ENCODE data around the gene TGFBR3.
A peak's percentile ranks its signal among the peaks of the same experiment; 100 is the strongest.

TGFBR3 gene

GRCh38 chr1:91863498-91863897 lies 22.5 kb downstream of the TGFBR3 start:
- H3K4me3 ChIP-seq (ENCODE audit: insufficient read depth in 1 of 2, low read depth in 1 of 2, low read length in 2 of 2), result no peak overlapping the region
- H2BK12ac ChIP-seq (ENCODE audit: low read length in 2 of 2), result no peak overlapping the region
- peak; percentile 37 for DNase-seq

GRCh38 chr1:91862120-91862519 lies 23.8 kb downstream of the TGFBR3 start:
- no peaks in the 10 kb centered on the region for H3K9me3 ChIP-seq (ENCODE audit: control insufficient read depth, low read length)
- H4K8ac ChIP-seq (ENCODE audit: low read length), result no peak overlapping the region
- H3K4me1 ChIP-seq (ENCODE audit: control insufficient read depth, insufficient read depth, low read depth, low read length), result peaks cover 4% of the 10 kb centered on the region
- H2AK5ac ChIP-seq (ENCODE audit: low read length, severe bottlenecking), result no peak overlapping the region
- no peak overlapping the region for H2BK5ac ChIP-seq (ENCODE audit: low read depth, low read length, poor library complexity, severe bottlenecking)
- no peak overlapping the region for H2BK15ac ChIP-seq (ENCODE audit: low read depth, poor library complexity, severe bottlenecking)
- no peak overlapping the region for H3K27ac ChIP-seq (ENCODE audit: low read length, poor library complexity, severe bottlenecking)
- no peak for DNase-seq
- H3K14ac ChIP-seq (ENCODE audit: low read length in 2 of 2), result no peak overlapping the region
- no peak overlapping the region for H2BK120ac ChIP-seq (ENCODE audit: low read depth, low read length)
- H3K23ac ChIP-seq (ENCODE audit: low read length in 2 of 2), result no peak overlapping the region
- no peak overlapping the region for H3K18ac ChIP-seq (ENCODE audit: low read depth in 1 of 2, low read length in 2 of 2)
- H3K79me1 ChIP-seq (replicated peaks; ENCODE audit: low read length, poor library complexity, severe bottlenecking), result peaks cover 23% of the 10 kb centered on the region
- H3K4ac ChIP-seq (ENCODE audit: low read depth in 1 of 2, low read length in 2 of 2), result no peak overlapping the region
- H3K36me3 ChIP-seq (ENCODE audit: control insufficient read depth in 1 of 2, insufficient read depth in 2 of 2, low read depth in 1 of 2, low read length in 2 of 2), result peaks cover 3 to 66% of the 10 kb centered on the region in 2 experiments
- H3K27me3 ChIP-seq (ENCODE audit: control insufficient read depth in 1 of 2, insufficient read depth in 1 of 2, low read length in 2 of 2), result no peaks in the 10 kb centered on the region
- no peak overlapping the region for H4K91ac ChIP-seq (ENCODE audit: low read length)
- no peak overlapping the region for H3K4me3 ChIP-seq (ENCODE audit: insufficient read depth in 1 of 2, low read depth in 1 of 2, low read length in 2 of 2)
- H2BK12ac ChIP-seq (ENCODE audit: low read length in 2 of 2), result no peak overlapping the region
- no peak overlapping the region for H3K4me2 ChIP-seq (ENCODE audit: low read length, poor library complexity, severe bottlenecking)
- H3K9ac ChIP-seq (ENCODE audit: low read length), result no peak overlapping the region
- WGBS, result no CpG with 5 or more reads among the region's 3 CpGs
- no peak overlapping the region for H2AFZ ChIP-seq (ENCODE audit: low read depth, low read length)

More at GRCh38 chr1:91863498-91863897, 22.5 kb downstream of the TGFBR3 start:
- Histone ChIP-seq H3K27ac (ENCODE audit: low read length, poor library complexity, severe bottlenecking) (no peak overlapping the region), H3K27me3 (ENCODE audit: control insufficient read depth in 1 of 2, insufficient read depth in 1 of 2, low read length in 2 of 2) (no peaks in the 10 kb centered on the region), H4K91ac (ENCODE audit: low read length) (no peak overlapping the region), H3K36me3 (ENCODE audit: control insufficient read depth in 1 of 2, insufficient read depth in 2 of 2, low read depth in 1 of 2, low read length in 2 of 2) (peaks cover 3 to 64% of the 10 kb centered on the region in 2 experiments), H3K9ac (ENCODE audit: low read length) (peak overlapping the region; percentile 71), H2BK15ac (ENCODE audit: low read depth, poor library complexity, severe bottlenecking) (no peak overlapping the region), H3K4me2 (ENCODE audit: low read length, poor library complexity, severe bottlenecking) (no peak overlapping the region), H2BK120ac (ENCODE audit: low read depth, low read length) (no peak overlapping the region), H3K4me1 (ENCODE audit: control insufficient read depth, insufficient read depth, low read depth, low read length) (peaks cover 4% of the 10 kb centered on the region), H3K18ac (ENCODE audit: low read depth in 1 of 2, low read length in 2 of 2) (no peak overlapping the region), H3K14ac (ENCODE audit: low read length in 2 of 2) (no peak overlapping the region), H2AK5ac (ENCODE audit: low read length, severe bottlenecking) (no peak overlapping the region), H4K8ac (ENCODE audit: low read length) (no peak overlapping the region), H2BK5ac (ENCODE audit: low read depth, low read length, poor library complexity, severe bottlenecking) (no peak overlapping the region), H3K79me1 (replicated peaks; ENCODE audit: low read length, poor library complexity, severe bottlenecking) (peaks cover 28% of the 10 kb centered on the region), H3K9me3 (ENCODE audit: control insufficient read depth, low read length) (no peaks in the 10 kb centered on the region), H2AFZ (ENCODE audit: low read depth, low read length) (no peak overlapping the region), H3K23ac (ENCODE audit: low read length in 2 of 2) (no peak overlapping the region), H3K4ac (ENCODE audit: low read depth in 1 of 2, low read length in 2 of 2) (no peak overlapping the region)
- 49% methylated on average over 2 of the region's 3 CpGs for WGBS

GRCh38 chr1:91857557-91858239 lies 28.3 kb downstream of the TGFBR3 start:
- H3K18ac ChIP-seq (ENCODE audit: low read depth in 1 of 2, low read length in 2 of 2), result no peak overlapping the region
- H3K9ac ChIP-seq (ENCODE audit: low read length), result no peak overlapping the region
- no peak overlapping the region for H3K4ac ChIP-seq (ENCODE audit: low read depth in 1 of 2, low read length in 2 of 2)
- H2AFZ ChIP-seq (ENCODE audit: low read depth, low read length), result no peak overlapping the region
- 100% methylated on average over 1 of the region's 2 CpGs for WGBS
- no peak overlapping the region for H4K8ac ChIP-seq (ENCODE audit: low read length)
- H3K9me3 ChIP-seq (ENCODE audit: control insufficient read depth, low read length), result no peaks in the 10 kb centered on the region
- no peaks in the 10 kb centered on the region for H3K4me1 ChIP-seq (ENCODE audit: control insufficient read depth, insufficient read depth, low read depth, low read length)
- peaks cover 3 to 90% of the 10 kb centered on the region in 2 experiments for H3K36me3 ChIP-seq (ENCODE audit: control insufficient read depth in 1 of 2, insufficient read depth in 2 of 2, low read depth in 1 of 2, low read length in 2 of 2)
- no peaks in the 10 kb centered on the region for H3K27me3 ChIP-seq (ENCODE audit: control insufficient read depth in 1 of 2, insufficient read depth in 1 of 2, low read length in 2 of 2)
- no peak overlapping the region for H3K23ac ChIP-seq (ENCODE audit: low read length in 2 of 2)
- no peak overlapping the region for H3K27ac ChIP-seq (ENCODE audit: low read length, poor library complexity, severe bottlenecking)
- H3K14ac ChIP-seq (ENCODE audit: low read length in 2 of 2), result no peak overlapping the region
- H3K79me1 ChIP-seq (replicated peaks; ENCODE audit: low read length, poor library complexity, severe bottlenecking), result peaks cover 24% of the 10 kb centered on the region
- no peak overlapping the region for H2BK120ac ChIP-seq (ENCODE audit: low read depth, low read length)
- H3K4me3 ChIP-seq (ENCODE audit: insufficient read depth in 1 of 2, low read depth in 1 of 2, low read length in 2 of 2), result no peak overlapping the region
- H2AK5ac ChIP-seq (ENCODE audit: low read length, severe bottlenecking), result no peak overlapping the region
- no peak for DNase-seq
- H2BK5ac ChIP-seq (ENCODE audit: low read depth, low read length, poor library complexity, severe bottlenecking), result no peak overlapping the region
- H2BK12ac ChIP-seq (ENCODE audit: low read length in 2 of 2), result no peak overlapping the region
- H2BK15ac ChIP-seq (ENCODE audit: low read depth, poor library complexity, severe bottlenecking), result no peak overlapping the region
- H3K4me2 ChIP-seq (ENCODE audit: low read length, poor library complexity, severe bottlenecking), result no peak overlapping the region
- H4K91ac ChIP-seq (ENCODE audit: low read length), result no peak overlapping the region

- H3K36me3 ChIP-seq (ENCODE audit: control insufficient read depth in 1 of 2, insufficient read depth in 2 of 2, low read depth in 1 of 2, low read length in 2 of 2), result peaks cover 3 to 90% of the 10 kb centered on the region in 2 experiments
- H3K23ac ChIP-seq (ENCODE audit: low read length in 2 of 2), result no peak overlapping the region
- no peak overlapping the region for H4K8ac ChIP-seq (ENCODE audit: low read length)
- H2BK15ac ChIP-seq (ENCODE audit: low read depth, poor library complexity, severe bottlenecking), result no peak overlapping the region
- H3K18ac ChIP-seq (ENCODE audit: low read depth in 1 of 2, low read length in 2 of 2), result no peak overlapping the region
- H3K9ac ChIP-seq (ENCODE audit: low read length), result peak overlapping the region; percentile 26
- no peak overlapping the region for H2BK12ac ChIP-seq (ENCODE audit: low read length in 2 of 2)
- H3K4me1 ChIP-seq (ENCODE audit: control insufficient read depth, insufficient read depth, low read depth, low read length), result no peaks in the 10 kb centered on the region
- H4K91ac ChIP-seq (ENCODE audit: low read length), result no peak overlapping the region
- no peaks in the 10 kb centered on the region for H3K27me3 ChIP-seq (ENCODE audit: control insufficient read depth in 1 of 2, insufficient read depth in 1 of 2, low read length in 2 of 2)
- H3K27ac ChIP-seq (ENCODE audit: low read length, poor library complexity, severe bottlenecking), result no peak overlapping the region
- no peak overlapping the region for H3K4me2 ChIP-seq (ENCODE audit: low read length, poor library complexity, severe bottlenecking)
- no peak overlapping the region for H3K4me3 ChIP-seq (ENCODE audit: insufficient read depth in 1 of 2, low read depth in 1 of 2, low read length in 2 of 2)
- no peaks in the 10 kb centered on the region for H3K9me3 ChIP-seq (ENCODE audit: control insufficient read depth, low read length)
- no peak overlapping the region for H3K14ac ChIP-seq (ENCODE audit: low read length in 2 of 2)
- no peak overlapping the region for H2AK5ac ChIP-seq (ENCODE audit: low read length, severe bottlenecking)
- 64% methylated on average over 1 of the region's 1 CpG for WGBS
- peaks cover 22% of the 10 kb centered on the region for H3K79me1 ChIP-seq (replicated peaks; ENCODE audit: low read length, poor library complexity, severe bottlenecking)
- H3K4ac ChIP-seq (ENCODE audit: low read depth in 1 of 2, low read length in 2 of 2), result no peak overlapping the region
- no peak for DNase-seq
- H2BK120ac ChIP-seq (ENCODE audit: low read depth, low read length), result no peak overlapping the region
- no peak overlapping the region for H2AFZ ChIP-seq (ENCODE audit: low read depth, low read length)
- H2BK5ac ChIP-seq (ENCODE audit: low read depth, low read length, poor library complexity, severe bottlenecking), result no peak overlapping the region
Observed at GRCh38 chr1:91856996-91857395, 29.0 kb downstream of the TGFBR3 start.

Measured in mesenchymal stem cell (in vitro differentiated cells and primary cell).